Endothelial cell of umbilical vein (primary cell): ENCODE data around the gene PTK6. TPM values are rescaled to one million over a fixed set of nuclear protein-coding genes. Genes with fewer than 3 reads are reported as not detected.

Experiments
- BruUV-seq: library from RNA; stranded (reverse); fragments of 400-500 nt; replicated peaks from 2 replicates; lab custom pipeline; 2021; lab: Mats Ljungman, UMichigan
- CTCF ChIA-PET: fragments of 300-600, 350-600 bp; sonication (Branson Sonifier 250); formaldehyde crosslinking; loops from one replicate; lab custom pipeline; 2021; ENCODE audit warnings: antibody characterized with exemption, inconsistent platforms; lab: Charles Lee
- POLR2A ChIA-PET: fragments of 300-600, 350-600 bp; sonication (Branson Sonifier 250); formaldehyde crosslinking; loops from one replicate; lab custom pipeline; 2021; ENCODE audit warnings: antibody characterized with exemption, inconsistent platforms; lab: Charles Lee
- DNase-seq: peaks from one replicate; pipeline ENCODE4 v3.0.0-alpha.2; 2011; ENCODE audit warnings: low read depth, low spot score
- FAIRE-seq: peaks from 2 replicates; lab custom pipeline; 2011; peaks lifted over from hg19 to GRCh38; lab: Jason Lieb, UNC
- H2AFZ ChIP-seq: 2 replicates; pipeline ENCODE4 v1.6.0; 2012; ENCODE audit warnings: low read depth, low read length, control low read depth, inconsistent platforms
- H3K27ac ChIP-seq: 2 replicates; pipeline ENCODE4 v1.5.1; 2011; ENCODE audit warnings: low read depth, mild to moderate bottlenecking, control low read depth, low read length, moderate library complexity; ENCODE audit not compliant: insufficient read depth
- H3K27me3 ChIP-seq, 2 experiments: 2 replicates each; pipeline versions ENCODE4 v1.6.0 to v1.6.1; 2011; ENCODE audit warnings: low read length in 2 of 2, mixed read lengths in 1 of 2; ENCODE audit not compliant: control insufficient read depth in 2 of 2, insufficient read depth in 2 of 2
- H3K36me3 ChIP-seq, 2 experiments: 2 replicates in 1 of 2; 3 replicates in 1 of 2; pipeline ENCODE4 v1.5.1; 2011; ENCODE audit warnings: low read length in 2 of 2, mild to moderate bottlenecking in 1 of 2, moderate library complexity in 1 of 2; ENCODE audit not compliant: control insufficient read depth in 2 of 2, insufficient read depth in 2 of 2; ENCODE audit errors: extremely low read depth in 1 of 2
- H3K4me1 ChIP-seq: 3 replicates; pipeline ENCODE4 v1.5.1; 2011; ENCODE audit warnings: mild to moderate bottlenecking, low read length; ENCODE audit not compliant: control insufficient read depth, insufficient read depth; ENCODE audit errors: extremely low read depth
- H3K4me2 ChIP-seq: 2 replicates; pipeline ENCODE4 v1.6.1; 2011; ENCODE audit warnings: low read length, control low read depth, mixed read lengths; ENCODE audit not compliant: insufficient read depth
- H3K4me3 ChIP-seq, 3 experiments: fragments of 200-600 bp in 1 of 3; sonication (generic), shearing (Covaris generic) in 1 of 3; replicated peaks in 1 of 3; 2 replicates each; pipeline ENCODE4 v1.5.1; 2011 to 2016; ENCODE audit warnings: control low read depth in 3 of 3, low read length in 3 of 3, mild to moderate bottlenecking in 2 of 3, inconsistent platforms in 1 of 3, low read depth in 1 of 3, moderate library complexity in 1 of 3; ENCODE audit not compliant: insufficient read depth in 1 of 3
- H3K79me2 ChIP-seq: 2 replicates; pipeline ENCODE4 v1.6.0; 2012; ENCODE audit warnings: low read length, inconsistent platforms; ENCODE audit not compliant: control insufficient read depth, insufficient read depth
- H3K9ac ChIP-seq: replicated peaks from 2 replicates; pipeline ENCODE3; 2011; ENCODE audit warnings: low read length, control low read depth; ENCODE audit not compliant: insufficient read depth; ENCODE audit errors: extremely low read depth
- H3K9me1 ChIP-seq: replicated peaks from 3 replicates; pipeline ENCODE4 v1.6.0; 2011; ENCODE audit warnings: mild to moderate bottlenecking, low read length; ENCODE audit not compliant: control insufficient read depth, insufficient read depth; ENCODE audit errors: extremely low read depth
- H3K9me3 ChIP-seq: replicated peaks from 2 replicates; pipeline ENCODE4 v1.5.1; 2012; ENCODE audit warnings: low read length, inconsistent platforms; ENCODE audit not compliant: control insufficient read depth, insufficient read depth
- H4K20me1 ChIP-seq: replicated peaks from 2 replicates; pipeline ENCODE3; 2011; ENCODE audit warnings: mild to moderate bottlenecking, low read length; ENCODE audit not compliant: control insufficient read depth, insufficient read depth; ENCODE audit errors: extremely low read depth
- CTCF ChIP-seq, 2 donors: IDR thresholded peaks; 1 replicate in 1 of 2; 2 replicates in 1 of 2; pipeline ENCODE4 v1.5.1; 2011; ENCODE audit warnings: low read length in 2 of 2, mild to moderate bottlenecking in 2 of 2, moderate library complexity in 2 of 2, control low read depth in 1 of 2, inconsistent platforms in 1 of 2, low read depth in 1 of 2; ENCODE audit not compliant: insufficient read depth in 1 of 2; ENCODE audit errors: extremely low read depth in 1 of 2
- EZH2 ChIP-seq: IDR thresholded peaks from 2 replicates; pipeline ENCODE4 v1.6.1; 2012; ENCODE audit warnings: borderline replicate concordance, low read depth, mild to moderate bottlenecking, moderate library complexity, low read length, inconsistent platforms; ENCODE audit not compliant: severe bottlenecking
- FOS ChIP-seq: IDR thresholded peaks from 2 replicates; pipeline ENCODE4 v1.6.1; 2011; ENCODE audit warnings: mild to moderate bottlenecking, low read length, moderate library complexity, borderline replicate concordance; ENCODE audit not compliant: insufficient read depth
- GATA2 ChIP-seq: IDR thresholded peaks from 2 replicates; pipeline ENCODE4 v1.7.0; 2011; ENCODE audit warnings: low read depth, mild to moderate bottlenecking, moderate library complexity, mixed read lengths, low read length; ENCODE audit not compliant: insufficient read length, insufficient read depth
- JUN ChIP-seq: IDR thresholded peaks from 2 replicates; pipeline ENCODE4 v1.6.1; 2011; ENCODE audit warnings: borderline replicate concordance, low read depth; ENCODE audit not compliant: insufficient read length, insufficient read depth
- MAX ChIP-seq: IDR thresholded peaks from 2 replicates; pipeline ENCODE4 v1.6.1; 2011; ENCODE audit not compliant: insufficient read depth, insufficient read length
- MYC ChIP-seq: IDR thresholded peaks from one replicate; pipeline ENCODE4 v1.6.1; 2011; ENCODE audit warnings: mild to moderate bottlenecking, low read depth, low read length
- POLR2A ChIP-seq: IDR thresholded peaks from 2 replicates; pipeline ENCODE4 v1.6.1; 2012; ENCODE audit warnings: low read depth, mild to moderate bottlenecking, control low read depth, low read length
- POLR2AphosphoS5 ChIP-seq: IDR thresholded peaks from 2 replicates; pipeline ENCODE4 v1.6.1; 2012; ENCODE audit warnings: low read depth, mild to moderate bottlenecking, control low read depth, low read length, moderate library complexity; ENCODE audit not compliant: insufficient read depth
- dilution Hi-C: fragments of 300-500 bp; cut with MboI; formaldehyde crosslinking; loops from one replicate; pipeline ENCODE4 v1.15.0; 2019; ENCODE audit warnings: low sequenced_read_pairs; ENCODE audit not compliant: extremely low pct_ligation_motif_present
- intact Hi-C: fragments of 100-400 bp; cut with micrococcal nuclease; formaldehyde crosslinking; loops from one replicate; pipeline ENCODE4 v1.10.0; 2022
- polyA plus RNA-seq, 4 experiments: library from polyadenylated mRNA; depleted of rRNA in 3 of 4; stranded (reverse) in 3 of 4; unstranded in 1 of 4; fragments of >200 nt; gene quantifications; 2 replicates each; pipeline versions ENCODE4 v1.2.1 to v1.2.3, GENCODE V29; 2011 to 2012; ENCODE audit warnings: missing spikeins in 1 of 4
- total RNA-seq: library from RNA; stranded (reverse); gene quantifications from 2 replicates; pipeline ENCODE4 v1.2.3, GENCODE V29; 2021

Gene PTK6
- total and polyA plus RNA-seq, 2 donors (not counting 3 experiments of a cell fraction or from before 2014, with no cell fraction given): 0.18 TPM; not detected in 1

GRCh38 chr20:63486300-63486855 is 50.8 kb downstream of the PTK6 start:
- ChIA-PET CTCF (interaction anchor here (1.4 kb wide), 1 partner anchor 10 kb away, joined by 4 read pairs; no protein-coding TSS in a partner anchor), POLR2A (no interaction called here)
- no peaks in the 10 kb centered on the region for H3K4me1 ChIP-seq
- H3K36me3 ChIP-seq: no peaks in the 10 kb centered on the region
- H3K9ac ChIP-seq: no peak overlapping the region
- H4K20me1 ChIP-seq: no peaks in the 10 kb centered on the region
- H2AFZ ChIP-seq: no peak overlapping the region
- no peaks in the 10 kb centered on the region for H3K79me2 ChIP-seq
- H3K9me3 ChIP-seq: no peaks in the 10 kb centered on the region
- H3K4me2 ChIP-seq: no peak overlapping the region
- H3K27ac ChIP-seq: no peak overlapping the region
- FAIRE-seq (no peak), DNase-seq (no peak)
- BruUV-seq: no TSS peak
- intact Hi-C loops (no loop called here), dilution Hi-C loops (no loop called here)
- no peak for TF ChIP-seq POLR2AphosphoS5
- no peak for TF ChIP-seq JUN
- no peak for TF ChIP-seq GATA2
- no peak for TF ChIP-seq MAX
- no peak for TF ChIP-seq CTCF (IDR thresholded peaks at IDR 0.05; ENCODE audit: extremely low read depth in 1 of 2, insufficient read depth in 1 of 2, low read depth in 1 of 2, low read length in 2 of 2)
- TF ChIP-seq FOS: no peak
- TF ChIP-seq POLR2A: no peak
- no peak for TF ChIP-seq MYC
- TF ChIP-seq EZH2: no peak
- no peaks in the 10 kb centered on the region for H3K27me3 ChIP-seq
- H3K9me1 ChIP-seq: no peaks in the 10 kb centered on the region
- no peak overlapping the region for H3K4me3 ChIP-seq
